Measurements from ENCODE around the gene PAFAH2.

DNA sequence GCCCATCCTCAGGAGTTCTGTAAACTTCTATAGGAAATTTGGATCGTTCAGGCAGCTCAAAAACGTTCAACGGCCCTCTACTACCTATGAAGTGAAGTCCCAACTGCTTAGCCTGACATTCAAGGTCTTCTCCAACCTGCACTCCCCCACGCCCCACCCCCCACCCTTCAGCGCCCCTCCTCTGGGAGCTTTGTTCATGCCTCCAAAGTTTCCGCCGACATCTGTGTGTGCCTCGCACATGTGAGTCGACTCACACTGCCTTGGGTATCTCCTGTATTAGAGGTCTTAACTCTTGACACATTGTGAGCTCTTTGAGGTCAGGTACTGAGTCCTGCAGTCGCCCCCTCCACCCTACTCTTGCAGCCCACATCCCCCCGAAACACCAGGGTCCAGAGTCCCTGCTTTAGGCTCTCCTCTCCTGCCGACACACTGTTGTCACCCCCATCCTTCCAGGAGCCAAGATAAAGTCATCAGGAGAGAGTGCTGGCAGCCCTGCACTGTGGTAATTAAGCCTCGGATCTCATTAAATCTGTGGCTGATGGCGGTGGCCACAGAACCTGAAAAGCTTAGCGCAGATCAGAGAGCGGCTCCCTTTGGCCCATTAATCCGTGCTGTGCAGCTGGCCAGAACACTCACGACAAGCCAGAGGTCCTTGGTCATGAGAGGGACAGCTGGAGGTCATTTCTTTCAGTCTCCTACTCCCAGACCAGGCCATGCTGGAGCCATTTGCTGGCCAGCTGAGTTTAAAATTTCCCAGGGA, 1.4 kb upstream of the PAFAH2 start:
- no peak for TF ChIP-seq GATA3 (IDR thresholded peaks at IDR 0.05; ENCODE audit: low read depth, low read length)
- TF ChIP-seq GATA2 (IDR thresholded peaks at IDR 0.05; ENCODE audit: low read depth, low read length) = no peak

Measured in SH-SY5Y (cell line).